HepG2 (cell line): Measurements from ENCODE around the gene NUP88. TPM values are rescaled to one million over a fixed set of nuclear protein-coding genes. Genes with fewer than 3 reads are reported as not detected.

Source experiments
- ATAC-seq: fragments of 200-7000 bp; cut with Tn5 transposase; 3 replicates; pipeline ENCODE4 v1.9.1; 2020; ENCODE audit warnings: mild to moderate bottlenecking, moderate library complexity
- BruUV-seq: library from RNA; stranded (reverse); fragments of 400-500 nt; replicated peaks from 2 replicates; lab custom pipeline; 2021; lab: Mats Ljungman, UMichigan
- CTCF ChIA-PET: fragments of 300-600 bp; formaldehyde crosslinking; extraction: SDS; loops from one replicate; lab custom pipeline; 2021; ENCODE audit warnings: low total read pairs, inconsistent platforms, low intra/inter-chr PET ratio; lab: Yijun Ruan, JAX
- POLR2A ChIA-PET: fragments of 350-600 bp; sonication (Branson Sonifier 250); formaldehyde crosslinking; loops from one replicate; lab custom pipeline; 2020; ENCODE audit warnings: antibody characterized with exemption, inconsistent platforms; lab: Yijun Ruan, JAX
- DNase-seq: peaks from one replicate; pipeline ENCODE4 v3.0.0-alpha.2; 2015; ENCODE audit warnings: low spot score
- FAIRE-seq: peaks from 3 replicates; lab custom pipeline; 2011; peaks lifted over from hg19 to GRCh38; lab: Jason Lieb, UNC
- H2AFZ ChIP-seq: one replicate; pipeline ENCODE4 v1.6.1; 2011; ENCODE audit warnings: low read length, inconsistent platforms
- H3K27ac ChIP-seq: fragments of 300-600 bp; 3 replicates; pipeline ENCODE4 v1.8.0; 2011; ENCODE audit warnings: mixed run types, mild to moderate bottlenecking, mixed read lengths, low read length, inconsistent platforms; ENCODE audit not compliant: insufficient read depth; ENCODE audit errors: extremely low read length
- H3K27me3 ChIP-seq, 2 experiments: fragments of 200-600 bp in 1 of 2; 2 replicates in 1 of 2; 3 replicates in 1 of 2; pipeline versions ENCODE4 v1.6.0 to v1.8.0; 2011; ENCODE audit warnings: low read length in 2 of 2, mild to moderate bottlenecking in 2 of 2, moderate library complexity in 2 of 2, inconsistent platforms in 1 of 2; ENCODE audit not compliant: insufficient read depth in 2 of 2, control insufficient read depth in 1 of 2
- H3K36me3 ChIP-seq, 2 experiments: fragments of 200-600 bp in 1 of 2; replicated peaks in 1 of 2; 2 replicates in 1 of 2; 3 replicates in 1 of 2; pipeline versions ENCODE4 v1.5.1 to v1.8.0; 2011; ENCODE audit warnings: low read length in 2 of 2, inconsistent platforms in 1 of 2; ENCODE audit not compliant: insufficient read depth in 2 of 2, control insufficient read depth in 1 of 2
- H3K4me1 ChIP-seq: 2 replicates; pipeline ENCODE4 v1.5.1; 2012; ENCODE audit warnings: low read length, inconsistent platforms; ENCODE audit not compliant: insufficient read depth
- H3K4me2 ChIP-seq: 2 replicates; pipeline ENCODE4 v1.6.0; 2011; ENCODE audit warnings: low read depth, low read length, inconsistent platforms
- H3K4me3 ChIP-seq, 3 experiments: fragments of 200-600 bp in 1 of 3; sonication (generic), shearing (Covaris generic) in 1 of 3; replicated peaks in 1 of 3; 2 replicates each; pipeline ENCODE4 v1.5.1; 2011 to 2016; ENCODE audit warnings: low read length in 3 of 3, inconsistent platforms in 2 of 3, low read depth in 2 of 3, mild to moderate bottlenecking in 2 of 3, control low read depth in 1 of 3, mixed read lengths in 1 of 3; ENCODE audit not compliant: insufficient read depth in 1 of 3
- H3K79me2 ChIP-seq: one replicate; pipeline ENCODE4 v1.6.1; 2011; ENCODE audit warnings: low read length, inconsistent platforms; ENCODE audit not compliant: insufficient read depth
- H3K9ac ChIP-seq: 2 replicates; pipeline ENCODE4 v1.6.0; 2011; ENCODE audit warnings: mild to moderate bottlenecking, low read depth, low read length, inconsistent platforms; ENCODE audit not compliant: insufficient read depth
- H3K9me3 ChIP-seq: 2 replicates; pipeline ENCODE4 v1.5.1; 2012; ENCODE audit warnings: mild to moderate bottlenecking, low read length
- H4K20me1 ChIP-seq: 2 replicates; pipeline ENCODE4 v1.6.0; 2011; ENCODE audit warnings: inconsistent platforms, mild to moderate bottlenecking, low read length, moderate library complexity; ENCODE audit not compliant: insufficient read depth
- E2F2 ChIP-seq: sonication (generic); formaldehyde crosslinking; IDR thresholded peaks from 2 replicates; pipeline ENCODE4 v1.4.0; 2020; ENCODE audit warnings: missing genetic modification reagents, borderline replicate concordance
- NFAT5 ChIP-seq: sonication (generic); formaldehyde crosslinking; IDR thresholded peaks from 2 replicates; pipeline ENCODE4 v1.4.0; 2020; ENCODE audit warnings: missing genetic modification reagents
- ZMAT3 ChIP-seq: sonication (generic); formaldehyde crosslinking; conservative IDR thresholded peaks from 2 replicates; pipeline ENCODE4 v1.7.0; 2021; ENCODE audit warnings: missing genetic modification reagents
- WGBS: methylation state at CpG from one replicate; pipeline ENCODE4 v1.1.6; 2017; ENCODE audit warnings: low lambda C conversion rate; 5-methylcytosine and 5-hydroxymethylcytosine counted together
- in situ Hi-C: cut with HindIII; loops from 2 replicates; pipeline ENCODE4 v1.10.0; 2017; ENCODE audit warnings: low pct_unique_long_range_greater_than_20kb; ENCODE audit not compliant: extremely low pct_ligation_motif_present
- intact Hi-C: fragments of 100-400 bp; cut with micrococcal nuclease; formaldehyde crosslinking; loops from one replicate; pipeline ENCODE4 v1.10.0; 2022; ENCODE audit not compliant: unreplicated experiment
- polyA plus RNA-seq, 8 experiments: library from polyadenylated mRNA; depleted of rRNA in 3 of 8; stranded (reverse) in 7 of 8; unstranded in 1 of 8; fragments of >200 nt; fragmentation: Illumina TruSeq in 4 of 8; extraction: Trizol in 4 of 8; gene quantifications; 2 replicates each; pipeline versions ENCODE4 v1.2.1 to v1.2.3, GENCODE V29; 2011 to 2016; ENCODE audit warnings: low read depth in 4 of 8, missing spikeins in 1 of 8, mixed read lengths in 1 of 8; ENCODE audit not compliant: insufficient read depth in 1 of 8
- total RNA-seq, 5 experiments: library from RNA; depleted of rRNA; stranded (reverse); fragments of >200 nt; fragmentation: Illumina TruSeq; extraction: Trizol; gene quantifications; 2 replicates each; pipeline ENCODE4 v1.2.3, GENCODE V29; 2016; ENCODE audit warnings: low read depth in 1 of 5

NUP88 gene
- total and polyA plus RNA-seq, 2 of the 13 experiments (the other 11 are each of a cell fraction or from before 2014, with no cell fraction given) = 48.2 to 130 TPM

DNA sequence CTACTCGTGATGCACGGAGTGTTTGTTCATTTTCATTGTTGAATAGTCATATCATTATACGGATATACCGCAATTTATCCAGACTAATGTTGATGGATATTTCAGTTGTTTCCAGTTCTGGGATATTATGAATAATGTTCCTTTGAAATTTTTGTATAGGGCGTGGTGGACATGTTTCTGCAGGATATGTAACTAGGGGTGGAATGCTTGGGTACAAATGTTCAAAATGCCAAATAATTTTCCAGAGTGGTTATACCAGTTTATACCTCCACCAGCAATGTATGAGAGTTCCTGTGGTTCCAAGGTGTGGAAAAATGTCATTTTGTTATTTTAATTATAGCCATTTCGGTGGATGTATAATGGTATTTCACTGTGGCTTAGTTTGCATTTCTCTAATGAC is 53.6 kb downstream of the NUP88 start:
- Histone ChIP-seq H3K36me3 (peaks cover 9 to 49% of the 10 kb centered on the region in 2 experiments), H3K9ac (no peak overlapping the region), H2AFZ (no peak overlapping the region), H3K4me2 (no peak overlapping the region), H3K9me3 (no peaks in the 10 kb centered on the region), H3K4me1 (no peaks in the 10 kb centered on the region), H3K4me3 (no peak overlapping the region), H3K79me2 (no peaks in the 10 kb centered on the region), H3K27me3 (no peaks in the 10 kb centered on the region), H4K20me1 (no peaks in the 10 kb centered on the region), H3K27ac (no peak overlapping the region)
- POLR2A ChIA-PET = no interaction called here
- in situ Hi-C loops (no loop called here), intact Hi-C loops (no loop called here)
- TF ChIP-seq ZMAT3 (no peak), NFAT5 (no peak), E2F2 (CRISPR knock-in tag) (no peak)
- FAIRE-seq = no peak
- whole genome bisulfite sequencing = 98% methylated on average over 6 of the region's 6 CpGs
- BruUV-seq = no TSS peak
- DNase-seq = no peak
- CTCF ChIA-PET = no interaction called here
- ATAC-seq = no peak
